WTC11 (cell line): ENCODE measurements around the gene LNX1.

ENCODE experiments used
- KAT7 ChIP-seq: sonication (generic); formaldehyde crosslinking; IDR thresholded peaks from 2 replicates; pipeline ENCODE4 v1.8.1; 2023; ENCODE audit warnings: missing genetic modification reagents, mild to moderate bottlenecking, borderline replicate concordance
- TF ChIP-seq, protein P1 (sequence below): fragments of 200-600 bp; IDR thresholded peaks from 2 replicates; pipeline ENCODE4 v1.8.0; 2022; ENCODE audit warnings: antibody characterized with exemption
- TF ChIP-seq, protein P2 (sequence below): sonication (generic); formaldehyde crosslinking; IDR thresholded peaks from 2 replicates; pipeline ENCODE4 v1.8.1; 2023; ENCODE audit warnings: mild to moderate bottlenecking, missing genetic modification reagents

- TF ChIP-seq, protein P1, sequence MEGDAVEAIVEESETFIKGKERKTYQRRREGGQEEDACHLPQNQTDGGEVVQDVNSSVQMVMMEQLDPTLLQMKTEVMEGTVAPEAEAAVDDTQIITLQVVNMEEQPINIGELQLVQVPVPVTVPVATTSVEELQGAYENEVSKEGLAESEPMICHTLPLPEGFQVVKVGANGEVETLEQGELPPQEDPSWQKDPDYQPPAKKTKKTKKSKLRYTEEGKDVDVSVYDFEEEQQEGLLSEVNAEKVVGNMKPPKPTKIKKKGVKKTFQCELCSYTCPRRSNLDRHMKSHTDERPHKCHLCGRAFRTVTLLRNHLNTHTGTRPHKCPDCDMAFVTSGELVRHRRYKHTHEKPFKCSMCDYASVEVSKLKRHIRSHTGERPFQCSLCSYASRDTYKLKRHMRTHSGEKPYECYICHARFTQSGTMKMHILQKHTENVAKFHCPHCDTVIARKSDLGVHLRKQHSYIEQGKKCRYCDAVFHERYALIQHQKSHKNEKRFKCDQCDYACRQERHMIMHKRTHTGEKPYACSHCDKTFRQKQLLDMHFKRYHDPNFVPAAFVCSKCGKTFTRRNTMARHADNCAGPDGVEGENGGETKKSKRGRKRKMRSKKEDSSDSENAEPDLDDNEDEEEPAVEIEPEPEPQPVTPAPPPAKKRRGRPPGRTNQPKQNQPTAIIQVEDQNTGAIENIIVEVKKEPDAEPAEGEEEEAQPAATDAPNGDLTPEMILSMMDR = no peak
- TF ChIP-seq, protein P2, sequence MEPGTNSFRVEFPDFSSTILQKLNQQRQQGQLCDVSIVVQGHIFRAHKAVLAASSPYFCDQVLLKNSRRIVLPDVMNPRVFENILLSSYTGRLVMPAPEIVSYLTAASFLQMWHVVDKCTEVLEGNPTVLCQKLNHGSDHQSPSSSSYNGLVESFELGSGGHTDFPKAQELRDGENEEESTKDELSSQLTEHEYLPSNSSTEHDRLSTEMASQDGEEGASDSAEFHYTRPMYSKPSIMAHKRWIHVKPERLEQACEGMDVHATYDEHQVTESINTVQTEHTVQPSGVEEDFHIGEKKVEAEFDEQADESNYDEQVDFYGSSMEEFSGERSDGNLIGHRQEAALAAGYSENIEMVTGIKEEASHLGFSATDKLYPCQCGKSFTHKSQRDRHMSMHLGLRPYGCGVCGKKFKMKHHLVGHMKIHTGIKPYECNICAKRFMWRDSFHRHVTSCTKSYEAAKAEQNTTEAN (CRISPR knock-in tag) = no peak
- no peak for TF ChIP-seq KAT7 (CRISPR knock-in tag)
Measured at GRCh38 chr4:53478671-53479456, 112.4 kb downstream of the LNX1 start.
